ENCODE data around the gene GMPR.

GMPR gene

GRCh38 chr6:16244446-16244845 lies 6.1 kb downstream of the GMPR start:
- TF ChIP-seq, protein P1, sequence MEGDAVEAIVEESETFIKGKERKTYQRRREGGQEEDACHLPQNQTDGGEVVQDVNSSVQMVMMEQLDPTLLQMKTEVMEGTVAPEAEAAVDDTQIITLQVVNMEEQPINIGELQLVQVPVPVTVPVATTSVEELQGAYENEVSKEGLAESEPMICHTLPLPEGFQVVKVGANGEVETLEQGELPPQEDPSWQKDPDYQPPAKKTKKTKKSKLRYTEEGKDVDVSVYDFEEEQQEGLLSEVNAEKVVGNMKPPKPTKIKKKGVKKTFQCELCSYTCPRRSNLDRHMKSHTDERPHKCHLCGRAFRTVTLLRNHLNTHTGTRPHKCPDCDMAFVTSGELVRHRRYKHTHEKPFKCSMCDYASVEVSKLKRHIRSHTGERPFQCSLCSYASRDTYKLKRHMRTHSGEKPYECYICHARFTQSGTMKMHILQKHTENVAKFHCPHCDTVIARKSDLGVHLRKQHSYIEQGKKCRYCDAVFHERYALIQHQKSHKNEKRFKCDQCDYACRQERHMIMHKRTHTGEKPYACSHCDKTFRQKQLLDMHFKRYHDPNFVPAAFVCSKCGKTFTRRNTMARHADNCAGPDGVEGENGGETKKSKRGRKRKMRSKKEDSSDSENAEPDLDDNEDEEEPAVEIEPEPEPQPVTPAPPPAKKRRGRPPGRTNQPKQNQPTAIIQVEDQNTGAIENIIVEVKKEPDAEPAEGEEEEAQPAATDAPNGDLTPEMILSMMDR (IDR thresholded peaks at IDR 0.05; ENCODE audit: control insufficient read depth, insufficient read depth, low read depth, low read length, missing control alignments), result no peak
- DNase-seq (ENCODE audit: low read depth), result no peak
- no peak overlapping the region for H3K4me3 ChIP-seq (ENCODE audit: control insufficient read depth, low read depth, low read length)

GRCh38 chr6:16244869-16245451 lies 6.6 kb downstream of the GMPR start:
- DNase-seq (ENCODE audit: low read depth), result no peak
- no peak overlapping the region for H3K4me3 ChIP-seq (ENCODE audit: control insufficient read depth, low read depth, low read length)
- TF ChIP-seq, protein P1 (IDR thresholded peaks at IDR 0.05; ENCODE audit: control insufficient read depth, insufficient read depth, low read depth, low read length, missing control alignments), result no peak

GRCh38 chr6:16248271-16248853 lies 10.0 kb downstream of the GMPR start:
- DNase-seq (ENCODE audit: low read depth), result no peak
- TF ChIP-seq, protein P1 (IDR thresholded peaks at IDR 0.05; ENCODE audit: control insufficient read depth, insufficient read depth, low read depth, low read length, missing control alignments), result no peak

DNA sequence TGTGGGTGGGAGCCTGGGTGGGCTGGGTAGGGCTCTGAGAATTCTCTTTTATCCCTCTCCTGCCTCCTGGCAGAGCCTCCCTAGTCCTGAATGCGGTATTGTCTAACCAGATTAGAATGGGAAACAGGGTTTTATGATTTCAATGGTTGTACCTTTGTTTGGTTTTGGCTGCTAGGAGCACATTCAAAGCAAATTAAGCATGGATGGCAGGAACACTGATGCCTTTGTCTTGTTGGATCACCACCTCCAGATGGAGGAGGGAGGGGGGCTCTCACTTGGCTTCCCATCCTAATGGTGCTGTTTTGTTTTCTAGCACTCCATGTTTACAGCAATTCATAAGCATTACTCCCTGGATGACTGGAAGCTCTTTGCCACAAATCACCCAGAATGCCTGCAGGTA lies 11.6 kb downstream of the GMPR start:
- TF ChIP-seq, protein P1 (IDR thresholded peaks at IDR 0.05; ENCODE audit: control insufficient read depth, insufficient read depth, low read depth, low read length, missing control alignments), result no peak

More at GRCh38 chr6:16248271-16248853, 10.0 kb downstream of the GMPR start:
- H3K4me3 ChIP-seq (ENCODE audit: control insufficient read depth, low read depth, low read length), result no peak overlapping the region

DNA sequence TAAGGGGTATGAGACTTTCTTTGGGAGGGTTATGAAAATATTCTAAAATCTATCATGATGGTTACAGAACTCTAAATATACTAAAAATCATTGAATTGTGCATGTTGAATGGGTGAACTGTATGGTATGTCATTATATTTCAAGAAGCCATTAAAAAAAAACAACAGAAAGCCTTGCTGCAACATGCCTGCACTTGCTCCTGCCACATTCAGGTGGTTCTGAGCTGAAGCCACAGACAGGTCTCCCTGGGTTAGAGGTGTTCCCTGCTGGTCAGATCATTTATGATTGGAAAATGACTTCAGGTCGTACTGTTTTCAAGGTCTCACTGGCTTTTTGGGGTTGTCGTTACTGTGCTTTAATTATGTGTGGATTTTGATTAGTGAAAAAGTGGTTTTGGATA lies 13.3 kb downstream of the GMPR start:
- no peak for DNase-seq (ENCODE audit: low read depth)
- TF ChIP-seq, protein P1 (IDR thresholded peaks at IDR 0.05; ENCODE audit: control insufficient read depth, insufficient read depth, low read depth, low read length, missing control alignments), result no peak
- no peak overlapping the region for H3K4me3 ChIP-seq (ENCODE audit: control insufficient read depth, low read depth, low read length)

More for the DNA sequence above, 11.6 kb downstream of the GMPR start:
- no peak for DNase-seq (ENCODE audit: low read depth)
- no peak overlapping the region for H3K4me3 ChIP-seq (ENCODE audit: control insufficient read depth, low read depth, low read length)

GRCh38 chr6:16252686-16253299 lies 14.4 kb downstream of the GMPR start:
- H3K4me3 ChIP-seq (ENCODE audit: control insufficient read depth, low read depth, low read length), result no peak overlapping the region
- no peak for DNase-seq (ENCODE audit: low read depth)
- TF ChIP-seq, protein P1 (IDR thresholded peaks at IDR 0.05; ENCODE audit: control insufficient read depth, insufficient read depth, low read depth, low read length, missing control alignments), result no peak
